Stimulated activated effector memory CD8-positive, alpha-beta T cell treated with anti-CD3 and anti-CD28 coated beads, Interleukin-12 subunit alpha, Interleukin-12 subunit beta, amount 100 ng/mL, for 72 hours (primary cell): Measurements from ENCODE around the gene SORBS1.

Experiments
- ATAC-seq: fragments of 150-1000 bp; cut with Tn5 transposase; 2 replicates; pipeline ENCODE4 v1.10.0; 2021
- DNase-seq, 2 donors: peaks; one replicate each; pipeline ENCODE4 v3.0.0; 2021 to 2022; ENCODE audit warnings: low spot score in 2 of 2
- H3K27ac Mint-ChIP-seq: one replicate; pipeline ENCODE4 v1.8.0; 2022; ENCODE audit warnings: mild to moderate bottlenecking, mixed read lengths
- H3K36me3 Mint-ChIP-seq: one replicate; pipeline ENCODE4 v1.8.0; 2022; ENCODE audit warnings: mild to moderate bottlenecking, mixed read lengths
- H3K4me1 Mint-ChIP-seq: one replicate; pipeline ENCODE4 v1.8.0; 2022; ENCODE audit warnings: mixed read lengths
- H3K4me3 Mint-ChIP-seq: one replicate; pipeline ENCODE4 v1.8.0; 2022; ENCODE audit warnings: mild to moderate bottlenecking, mixed read lengths
- H3K9me3 Mint-ChIP-seq: one replicate; pipeline ENCODE4 v1.8.0; 2022; ENCODE audit warnings: mixed read lengths

The SORBS1 gene

GRCh38 chr10:95425592-95426465 lies 135.3 kb downstream of the SORBS1 start:
- no peaks in the 10 kb centered on the region for H3K9me3 Mint-ChIP-seq
- no peak overlapping the region for H3K4me3 Mint-ChIP-seq
- no peak for DNase-seq
- ATAC-seq: no peak
- H3K4me1 Mint-ChIP-seq: no peaks in the 10 kb centered on the region
- no peak overlapping the region for H3K27ac Mint-ChIP-seq
- H3K36me3 Mint-ChIP-seq: no peaks in the 10 kb centered on the region

- Mint-ChIP-seq H3K4me1 (no peaks in the 10 kb centered on the region), H3K36me3 (no peaks in the 10 kb centered on the region), H3K9me3 (no peaks in the 10 kb centered on the region), H3K4me3 (no peak overlapping the region), H3K27ac (peak overlapping the region; percentile 26)
- ATAC-seq (no peak), DNase-seq (no peak)
Measured at GRCh38 chr10:95423164-95424005, 137.8 kb downstream of the SORBS1 start.

GRCh38 chr10:95422233-95422632 lies 138.9 kb downstream of the SORBS1 start:
- H3K36me3 Mint-ChIP-seq: no peaks in the 10 kb centered on the region
- no peak overlapping the region for H3K27ac Mint-ChIP-seq
- H3K4me3 Mint-ChIP-seq: no peak overlapping the region
- ATAC-seq (no peak), DNase-seq (no peak)
- H3K4me1 Mint-ChIP-seq: no peaks in the 10 kb centered on the region
- no peaks in the 10 kb centered on the region for H3K9me3 Mint-ChIP-seq

- Mint-ChIP-seq H3K36me3 (no peaks in the 10 kb centered on the region), H3K4me3 (no peak overlapping the region), H3K9me3 (no peaks in the 10 kb centered on the region), H3K4me1 (no peaks in the 10 kb centered on the region), H3K27ac (no peak overlapping the region)
- DNase-seq (no peak), ATAC-seq (no peak)
Measured at GRCh38 chr10:95421782-95422181, 139.4 kb downstream of the SORBS1 start.

- no peak for ATAC-seq
- H3K4me1 Mint-ChIP-seq: no peaks in the 10 kb centered on the region
- no peak overlapping the region for H3K27ac Mint-ChIP-seq
- DNase-seq: no peak
- H3K36me3 Mint-ChIP-seq: no peaks in the 10 kb centered on the region
- H3K4me3 Mint-ChIP-seq: no peak overlapping the region
- no peaks in the 10 kb centered on the region for H3K9me3 Mint-ChIP-seq
Measured at GRCh38 chr10:95419399-95419798, 141.8 kb downstream of the SORBS1 start.

- H3K27ac Mint-ChIP-seq: no peak overlapping the region
- ATAC-seq (no peak), DNase-seq (no peak)
- H3K9me3 Mint-ChIP-seq: no peaks in the 10 kb centered on the region
- no peaks in the 10 kb centered on the region for H3K4me1 Mint-ChIP-seq
- H3K36me3 Mint-ChIP-seq: no peaks in the 10 kb centered on the region
- no peak overlapping the region for H3K4me3 Mint-ChIP-seq
Measured at GRCh38 chr10:95416973-95417372, 144.2 kb downstream of the SORBS1 start.

- Mint-ChIP-seq H3K27ac (no peak overlapping the region), H3K4me3 (no peak overlapping the region), H3K9me3 (no peaks in the 10 kb centered on the region), H3K4me1 (no peaks in the 10 kb centered on the region), H3K36me3 (no peaks in the 10 kb centered on the region)
- ATAC-seq (no peak), DNase-seq (no peak)
Measured at GRCh38 chr10:95416270-95416669, 144.9 kb downstream of the SORBS1 start.

- peak; percentile 16 for ATAC-seq
- no peaks in the 10 kb centered on the region for H3K36me3 Mint-ChIP-seq
- no peak overlapping the region for H3K27ac Mint-ChIP-seq
- DNase-seq: no peak
- H3K9me3 Mint-ChIP-seq: no peaks in the 10 kb centered on the region
- H3K4me3 Mint-ChIP-seq: no peak overlapping the region
- H3K4me1 Mint-ChIP-seq: no peaks in the 10 kb centered on the region
Measured at GRCh38 chr10:95415621-95416031, 145.5 kb downstream of the SORBS1 start.

GRCh38 chr10:95414844-95415485 lies 146.2 kb downstream of the SORBS1 start:
- Mint-ChIP-seq H3K4me3 (no peak overlapping the region), H3K9me3 (no peaks in the 10 kb centered on the region), H3K36me3 (no peaks in the 10 kb centered on the region), H3K27ac (no peak overlapping the region), H3K4me1 (no peaks in the 10 kb centered on the region)
- DNase-seq (no peak), ATAC-seq (no peak)

- DNase-seq: no peak
- Mint-ChIP-seq H3K4me1 (no peaks in the 10 kb centered on the region), H3K4me3 (no peak overlapping the region), H3K9me3 (no peaks in the 10 kb centered on the region), H3K27ac (no peak overlapping the region), H3K36me3 (no peaks in the 10 kb centered on the region)
- ATAC-seq: no peak
Measured at GRCh38 chr10:95414016-95414830, 146.9 kb downstream of the SORBS1 start.

GRCh38 chr10:95413588-95413987 lies 147.6 kb downstream of the SORBS1 start:
- ATAC-seq (no peak), DNase-seq (no peak)
- Mint-ChIP-seq H3K9me3 (no peaks in the 10 kb centered on the region), H3K36me3 (no peaks in the 10 kb centered on the region), H3K4me3 (no peak overlapping the region), H3K27ac (no peak overlapping the region), H3K4me1 (no peaks in the 10 kb centered on the region)

GRCh38 chr10:95411635-95412034 lies 149.5 kb downstream of the SORBS1 start:
- no peaks in the 10 kb centered on the region for H3K36me3 Mint-ChIP-seq
- no peaks in the 10 kb centered on the region for H3K9me3 Mint-ChIP-seq
- H3K4me1 Mint-ChIP-seq: no peaks in the 10 kb centered on the region
- H3K27ac Mint-ChIP-seq: no peak overlapping the region
- H3K4me3 Mint-ChIP-seq: no peak overlapping the region
- ATAC-seq (no peak), DNase-seq (no peak)

- ATAC-seq (no peak), DNase-seq (no peak)
- Mint-ChIP-seq H3K36me3 (no peaks in the 10 kb centered on the region), H3K27ac (no peak overlapping the region), H3K4me1 (no peaks in the 10 kb centered on the region), H3K9me3 (no peaks in the 10 kb centered on the region), H3K4me3 (no peak overlapping the region)
Measured at GRCh38 chr10:95408983-95409873, 151.9 kb downstream of the SORBS1 start.
